ENCODE results near the gene ALPP.
A peak's percentile ranks its signal among the peaks of the same experiment; 100 is the strongest.

ALPP gene

DNA sequence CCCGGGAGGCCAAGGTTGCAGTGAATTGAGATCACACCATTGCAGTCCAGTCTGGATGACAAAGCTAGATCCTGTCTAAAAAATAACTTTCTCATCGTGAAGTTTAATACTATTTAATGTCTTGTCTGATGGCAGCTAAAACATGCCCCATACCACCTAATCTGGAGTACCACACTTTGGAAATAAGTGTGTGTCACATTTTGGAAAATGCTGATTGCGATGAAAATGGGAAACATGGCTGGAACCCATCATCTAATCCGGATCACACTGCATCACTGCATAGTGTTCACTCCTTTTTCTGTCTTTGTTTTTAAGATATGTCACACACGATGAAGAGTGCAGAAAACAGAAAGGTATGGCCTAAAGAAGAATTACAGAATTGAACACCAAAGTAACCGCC is 31.2 kb upstream of the ALPP start:
- Mint-ChIP-seq H3K36me3 (ENCODE audit: low read depth) (no peaks in the 10 kb centered on the region), H3K4me3 (no peak overlapping the region), H3K4me1 (no peaks in the 10 kb centered on the region), H3K9me3 (no peaks in the 10 kb centered on the region), H3K27me3 (ENCODE audit: low read depth, poor library complexity) (peaks cover 18% of the 10 kb centered on the region), H3K27ac (no peak overlapping the region)
- DNase-seq: no peak
- TF ChIP-seq, protein P1, sequence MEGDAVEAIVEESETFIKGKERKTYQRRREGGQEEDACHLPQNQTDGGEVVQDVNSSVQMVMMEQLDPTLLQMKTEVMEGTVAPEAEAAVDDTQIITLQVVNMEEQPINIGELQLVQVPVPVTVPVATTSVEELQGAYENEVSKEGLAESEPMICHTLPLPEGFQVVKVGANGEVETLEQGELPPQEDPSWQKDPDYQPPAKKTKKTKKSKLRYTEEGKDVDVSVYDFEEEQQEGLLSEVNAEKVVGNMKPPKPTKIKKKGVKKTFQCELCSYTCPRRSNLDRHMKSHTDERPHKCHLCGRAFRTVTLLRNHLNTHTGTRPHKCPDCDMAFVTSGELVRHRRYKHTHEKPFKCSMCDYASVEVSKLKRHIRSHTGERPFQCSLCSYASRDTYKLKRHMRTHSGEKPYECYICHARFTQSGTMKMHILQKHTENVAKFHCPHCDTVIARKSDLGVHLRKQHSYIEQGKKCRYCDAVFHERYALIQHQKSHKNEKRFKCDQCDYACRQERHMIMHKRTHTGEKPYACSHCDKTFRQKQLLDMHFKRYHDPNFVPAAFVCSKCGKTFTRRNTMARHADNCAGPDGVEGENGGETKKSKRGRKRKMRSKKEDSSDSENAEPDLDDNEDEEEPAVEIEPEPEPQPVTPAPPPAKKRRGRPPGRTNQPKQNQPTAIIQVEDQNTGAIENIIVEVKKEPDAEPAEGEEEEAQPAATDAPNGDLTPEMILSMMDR (IDR thresholded peaks at IDR 0.05): no peak

DNA sequence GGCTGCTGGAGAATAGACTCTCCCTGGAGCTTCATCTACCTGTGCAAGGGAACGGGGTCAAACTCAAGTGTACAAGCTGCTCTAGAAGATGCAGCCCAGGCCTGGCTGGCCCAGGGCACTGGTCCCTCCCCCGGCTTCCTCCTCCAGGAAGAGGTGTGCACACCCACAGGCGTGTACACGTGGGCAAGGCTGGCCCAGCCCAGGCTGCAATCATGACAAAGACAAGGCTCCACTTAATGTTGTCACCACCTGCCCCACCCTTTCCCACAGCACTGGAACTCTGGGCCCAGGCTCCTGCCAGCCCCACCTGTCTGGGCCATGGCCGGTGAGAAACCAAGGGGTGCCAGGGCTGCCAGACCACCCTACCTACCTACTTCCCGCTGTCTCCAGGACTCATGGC is 29.6 kb upstream of the ALPP start:
- Mint-ChIP-seq H3K27me3 (ENCODE audit: low read depth, poor library complexity) (peaks cover 18% of the 10 kb centered on the region), H3K9me3 (peaks cover 10% of the 10 kb centered on the region), H3K27ac (no peak overlapping the region), H3K4me1 (no peaks in the 10 kb centered on the region), H3K36me3 (ENCODE audit: low read depth) (no peaks in the 10 kb centered on the region), H3K4me3 (no peak overlapping the region)
- TF ChIP-seq, protein P1 (IDR thresholded peaks at IDR 0.05): no peak
- DNase-seq: no peak

DNA sequence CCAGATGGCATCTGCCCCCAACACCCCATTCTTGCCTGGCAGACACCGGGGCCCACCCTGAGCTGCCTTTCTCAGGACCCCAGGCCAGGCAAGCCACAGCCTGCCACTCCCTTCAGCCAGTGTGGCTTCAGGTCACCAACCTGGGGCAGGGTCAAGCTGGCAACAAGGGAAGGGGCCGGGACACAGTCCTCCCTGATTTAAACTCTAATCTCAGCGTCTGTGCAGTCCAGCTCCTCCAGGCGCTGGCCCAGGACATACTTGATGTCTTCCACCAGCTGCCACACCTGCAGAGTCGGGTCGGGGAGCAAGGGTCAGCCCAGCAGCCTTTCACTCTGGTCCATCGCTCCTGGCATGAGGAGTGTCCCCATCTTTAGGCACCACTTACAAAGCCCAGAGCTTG is 29.0 kb upstream of the ALPP start:
- Mint-ChIP-seq H3K27ac (no peak overlapping the region), H3K4me1 (no peaks in the 10 kb centered on the region), H3K36me3 (ENCODE audit: low read depth) (no peaks in the 10 kb centered on the region), H3K9me3 (peaks cover 15% of the 10 kb centered on the region), H3K4me3 (no peak overlapping the region), H3K27me3 (ENCODE audit: low read depth, poor library complexity) (peaks cover 15% of the 10 kb centered on the region)
- DNase-seq: peak; percentile 1
- TF ChIP-seq, protein P1 (IDR thresholded peaks at IDR 0.05): no peak

- Mint-ChIP-seq H3K4me1 (no peaks in the 10 kb centered on the region), H3K27ac (no peak overlapping the region), H3K36me3 (ENCODE audit: low read depth) (peaks cover 4% of the 10 kb centered on the region), H3K27me3 (ENCODE audit: low read depth, poor library complexity) (peaks cover 19% of the 10 kb centered on the region), H3K9me3 (peaks cover 20% of the 10 kb centered on the region), H3K4me3 (no peak overlapping the region)
- TF ChIP-seq, protein P1 (IDR thresholded peaks at IDR 0.05): no peak
- DNase-seq: no peak
These were observed 28.5 kb upstream of the ALPP start for GRCh38 chr2:232349946-232350635.

GRCh38 chr2:232350804-232351685 is 27.5 kb upstream of the ALPP start:
- no peaks in the 10 kb centered on the region for H3K4me1 Mint-ChIP-seq
- H3K27me3 Mint-ChIP-seq (ENCODE audit: low read depth, poor library complexity): peaks cover 18% of the 10 kb centered on the region
- H3K27ac Mint-ChIP-seq: no peak overlapping the region
- no peak overlapping the region for H3K4me3 Mint-ChIP-seq
- no peak for DNase-seq
- TF ChIP-seq, protein P1 (IDR thresholded peaks at IDR 0.05): no peak
- peaks cover 5% of the 10 kb centered on the region for H3K36me3 Mint-ChIP-seq (ENCODE audit: low read depth)
- H3K9me3 Mint-ChIP-seq: peaks cover 25% of the 10 kb centered on the region

Data from nephron progenitor cell (in vitro differentiated cells).